ENCODE results near the gene ST6GALNAC4. TPM values are rescaled to one million over a fixed set of nuclear protein-coding genes. Genes with fewer than 3 reads are reported as not detected.

ST6GALNAC4 gene
- polyA plus RNA-seq, 3 donors = 8.9 to 14.0 (median 10.3) TPM

DNA sequence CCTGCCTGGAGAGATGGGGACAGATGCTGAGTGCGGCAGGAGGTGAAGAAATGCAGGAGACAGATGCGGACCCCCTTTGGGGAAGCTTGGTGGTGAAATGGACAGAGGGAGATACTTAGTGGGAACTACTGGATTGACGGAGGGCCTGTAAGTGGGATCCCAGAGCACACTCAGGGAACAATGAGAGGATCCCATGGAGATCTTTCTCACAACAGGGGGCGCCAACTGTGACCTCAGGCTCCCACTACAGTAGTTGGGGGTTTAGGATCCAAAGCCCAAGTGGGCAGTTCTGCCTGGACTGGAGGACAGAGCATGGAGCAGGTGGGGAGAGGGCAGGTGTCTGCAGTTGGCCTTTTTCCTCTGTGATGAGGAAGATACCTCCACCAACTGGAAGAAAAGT, 17.4 kb upstream of the ST6GALNAC4 start:
- H3K4me1 Mint-ChIP-seq = peaks cover 52% of the 10 kb centered on the region
- intact Hi-C loops (cut with micrococcal nuclease) = no loop called here
- H3K4me2 ChIP-seq (replicated peaks; ENCODE audit: extremely low read depth, low read length, poor library complexity, severe bottlenecking) = no peak overlapping the region
- H3K79me2 ChIP-seq (ENCODE audit: insufficient read depth, low read length) = peaks cover 24% of the 10 kb centered on the region
- DNase-seq = no peak
- peaks cover 2 to 9% of the 10 kb centered on the region in 2 donors for H3K36me3 ChIP-seq (replicated peaks in 1 of 2; ENCODE audit: control insufficient read depth in 1 of 2, insufficient read depth in 2 of 2, low read length in 2 of 2)
- H3K4me3 Mint-ChIP-seq = no peak overlapping the region
- TF ChIP-seq, protein P1, sequence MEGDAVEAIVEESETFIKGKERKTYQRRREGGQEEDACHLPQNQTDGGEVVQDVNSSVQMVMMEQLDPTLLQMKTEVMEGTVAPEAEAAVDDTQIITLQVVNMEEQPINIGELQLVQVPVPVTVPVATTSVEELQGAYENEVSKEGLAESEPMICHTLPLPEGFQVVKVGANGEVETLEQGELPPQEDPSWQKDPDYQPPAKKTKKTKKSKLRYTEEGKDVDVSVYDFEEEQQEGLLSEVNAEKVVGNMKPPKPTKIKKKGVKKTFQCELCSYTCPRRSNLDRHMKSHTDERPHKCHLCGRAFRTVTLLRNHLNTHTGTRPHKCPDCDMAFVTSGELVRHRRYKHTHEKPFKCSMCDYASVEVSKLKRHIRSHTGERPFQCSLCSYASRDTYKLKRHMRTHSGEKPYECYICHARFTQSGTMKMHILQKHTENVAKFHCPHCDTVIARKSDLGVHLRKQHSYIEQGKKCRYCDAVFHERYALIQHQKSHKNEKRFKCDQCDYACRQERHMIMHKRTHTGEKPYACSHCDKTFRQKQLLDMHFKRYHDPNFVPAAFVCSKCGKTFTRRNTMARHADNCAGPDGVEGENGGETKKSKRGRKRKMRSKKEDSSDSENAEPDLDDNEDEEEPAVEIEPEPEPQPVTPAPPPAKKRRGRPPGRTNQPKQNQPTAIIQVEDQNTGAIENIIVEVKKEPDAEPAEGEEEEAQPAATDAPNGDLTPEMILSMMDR (IDR thresholded peaks at IDR 0.05) = no peak
- no peak overlapping the region for H3K9ac ChIP-seq (ENCODE audit: insufficient read depth, low read length, poor library complexity, severe bottlenecking)
- 100% methylated on average over 3 of the region's 4 CpGs for WGBS (ENCODE audit: insufficient coverage)
- no peaks in the 10 kb centered on the region for H3K9me3 ChIP-seq (replicated peaks in 1 of 2; ENCODE audit: control insufficient read depth in 1 of 2, insufficient read depth in 1 of 2, low read length in 2 of 2)
- H3K9me3 Mint-ChIP-seq = peaks cover 0 to 4% (median 0%) of the 10 kb centered on the region in 7 donors
- H3K27me3 ChIP-seq (ENCODE audit: control insufficient read depth in 2 of 2, insufficient read depth in 2 of 2, low read length in 2 of 2) = peaks cover 10 to 23% of the 10 kb centered on the region in 2 donors
- H3K27me3 Mint-ChIP-seq (ENCODE audit: low read depth in 3 of 3) = peaks cover 23 to 30% (median 27%) of the 10 kb centered on the region in 3 donors
- no peak overlapping the region for H3K27ac ChIP-seq (ENCODE audit: low read depth in 1 of 2, low read length in 2 of 2)
- no peak overlapping the region for H2AFZ ChIP-seq (ENCODE audit: insufficient read depth, low read depth, low read length, poor library complexity, severe bottlenecking)
- H4K20me1 ChIP-seq (ENCODE audit: insufficient read depth, low read length) = peaks cover 41% of the 10 kb centered on the region
- peak overlapping the region in 3 of 7 donors; percentile 42 to 79 (median 75) for H3K27ac Mint-ChIP-seq
- no peak overlapping the region for H3K4me3 ChIP-seq (replicated peaks in 1 of 3; ENCODE audit: low read depth in 2 of 3, low read length in 3 of 3)
- H3K4me1 ChIP-seq (ENCODE audit: control insufficient read depth in 1 of 2, insufficient read depth in 2 of 2, low read length in 2 of 2) = peaks cover 40 to 50% of the 10 kb centered on the region in 2 donors
- peaks cover 18 to 36% of the 10 kb centered on the region in 2 donors for H3K36me3 Mint-ChIP-seq

DNA sequence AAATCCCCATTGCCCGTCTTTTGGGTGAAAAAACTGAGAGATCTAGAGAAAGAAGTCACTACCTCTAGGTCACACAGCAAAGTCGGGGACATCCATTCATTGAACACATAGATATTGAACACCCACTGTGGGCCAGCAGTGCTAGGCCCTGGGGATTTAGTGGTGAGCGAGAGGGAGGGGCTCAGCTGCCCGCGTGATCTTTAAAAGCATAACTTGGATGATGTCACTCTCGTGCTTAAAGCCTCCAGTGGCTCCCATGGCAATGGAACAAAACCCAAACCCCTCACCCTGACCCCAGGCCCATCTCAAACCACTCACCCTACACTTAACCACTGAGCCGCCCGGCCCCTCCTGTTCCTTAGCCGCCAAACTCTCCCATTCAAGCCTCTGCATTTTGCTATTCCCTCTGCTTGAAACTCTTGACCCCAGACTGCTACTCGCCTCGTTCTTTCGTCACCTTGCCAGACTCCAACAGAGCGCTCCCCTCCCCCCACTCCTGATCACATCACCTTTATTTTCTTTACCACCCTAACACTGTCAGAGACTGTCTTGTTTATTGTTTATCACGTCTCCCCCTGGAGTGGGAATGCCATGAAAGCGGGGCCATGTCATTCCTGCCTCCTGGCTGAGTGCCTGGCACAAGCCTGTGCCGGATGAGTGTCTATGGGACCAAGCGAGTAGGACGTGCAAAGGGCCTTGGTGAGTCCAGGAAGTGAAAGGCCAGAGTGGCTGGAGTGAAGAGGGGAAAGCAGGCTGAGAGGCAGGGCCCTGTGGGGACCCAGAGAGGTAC, 14.4 kb upstream of the ST6GALNAC4 start:
- H3K36me3 ChIP-seq (replicated peaks in 1 of 2; ENCODE audit: control insufficient read depth in 1 of 2, insufficient read depth in 2 of 2, low read length in 2 of 2) = peaks cover 2 to 9% of the 10 kb centered on the region in 2 donors
- H3K79me2 ChIP-seq (ENCODE audit: insufficient read depth, low read length) = peaks cover 11% of the 10 kb centered on the region
- H3K27ac ChIP-seq (ENCODE audit: low read depth in 1 of 2, low read length in 2 of 2) = no peak overlapping the region
- peak overlapping the region; percentile 84 for H3K4me2 ChIP-seq (replicated peaks; ENCODE audit: extremely low read depth, low read length, poor library complexity, severe bottlenecking)
- Mint-ChIP-seq H3K4me3 (peak overlapping the region; percentile 54 to 74), H3K27ac (peak overlapping the region in 3 of 7 donors; percentile 54 to 69 (median 61)), H3K27me3 (ENCODE audit: low read depth in 3 of 3) (peaks cover 47 to 60% (median 56%) of the 10 kb centered on the region in 3 donors), H3K36me3 (peaks cover 20 to 34% of the 10 kb centered on the region in 2 donors), H3K4me1 (peaks cover 48% of the 10 kb centered on the region), H3K9me3 (peaks cover 0 to 7% (median 4%) of the 10 kb centered on the region in 7 donors)
- H3K9ac ChIP-seq (ENCODE audit: insufficient read depth, low read length, poor library complexity, severe bottlenecking) = no peak overlapping the region
- peaks cover 0 to 14% of the 10 kb centered on the region in 2 donors for H3K9me3 ChIP-seq (replicated peaks in 1 of 2; ENCODE audit: control insufficient read depth in 1 of 2, insufficient read depth in 1 of 2, low read length in 2 of 2)
- peaks cover 42 to 49% of the 10 kb centered on the region in 2 donors for H3K4me1 ChIP-seq (ENCODE audit: control insufficient read depth in 1 of 2, insufficient read depth in 2 of 2, low read length in 2 of 2)
- TF ChIP-seq, protein P1 (IDR thresholded peaks at IDR 0.05) = no peak
- peaks cover 35% of the 10 kb centered on the region for H4K20me1 ChIP-seq (ENCODE audit: insufficient read depth, low read length)
- peak overlapping the region in 1 of 3 experiments; percentile 76 for H3K4me3 ChIP-seq (replicated peaks in 1 of 3; ENCODE audit: low read depth in 2 of 3, low read length in 3 of 3)
- peaks cover 31 to 51% of the 10 kb centered on the region in 2 donors for H3K27me3 ChIP-seq (ENCODE audit: control insufficient read depth in 2 of 2, insufficient read depth in 2 of 2, low read length in 2 of 2)
- peak in 1 of 3 donors; percentile 54 for DNase-seq
- 55% methylated on average over 14 of the region's 18 CpGs for WGBS (ENCODE audit: insufficient coverage)
- intact Hi-C loops (cut with micrococcal nuclease) = no loop called here
- peak overlapping the region; percentile 59 for H2AFZ ChIP-seq (ENCODE audit: insufficient read depth, low read depth, low read length, poor library complexity, severe bottlenecking)
